Muscle of arm (tissue), 12 donors: ENCODE measurements around the gene LRRC32. TPM values are rescaled to one million over a fixed set of nuclear protein-coding genes. Genes with fewer than 3 reads are reported as not detected.

Source experiments
- DNase-seq: peaks from one replicate; pipeline ENCODE4 v3.0.0-alpha.2; 2013
- polyA plus RNA-seq, 12 donors: library from polyadenylated mRNA; unstranded; fragments of 120-200 nt; gene quantifications; one replicate each; pipeline ENCODE4 v1.2.1, GENCODE V29; 2013; ENCODE audit not compliant: insufficient read length in 12 of 12

The LRRC32 gene
- polyA plus RNA-seq, 12 donors: 21.3 to 37.5 (median 27.3) TPM; not detected in 1

GRCh38 chr11:76701294-76702040, 30.9 kb upstream of the LRRC32 start:
- no peak for DNase-seq

GRCh38 chr11:76700177-76701100, 29.9 kb upstream of the LRRC32 start:
- DNase-seq: peak; percentile 69

GRCh38 chr11:76699451-76700091, 29.0 kb upstream of the LRRC32 start:
- DNase-seq: no peak

- DNase-seq: no peak
Measured at GRCh38 chr11:76698321-76699043, 27.9 kb upstream of the LRRC32 start.

GRCh38 chr11:76696756-76697155, 26.2 kb upstream of the LRRC32 start:
- DNase-seq: no peak

GRCh38 chr11:76695771-76696170, 25.2 kb upstream of the LRRC32 start:
- DNase-seq: no peak

GRCh38 chr11:76695133-76695532, 24.6 kb upstream of the LRRC32 start:
- no peak for DNase-seq

GRCh38 chr11:76694664-76695063, 24.1 kb upstream of the LRRC32 start:
- no peak for DNase-seq

GRCh38 chr11:76693806-76694205, 23.3 kb upstream of the LRRC32 start:
- no peak for DNase-seq

- DNase-seq: no peak
Measured at GRCh38 chr11:76692956-76693355, 22.4 kb upstream of the LRRC32 start.

GRCh38 chr11:76691655-76692054, 21.1 kb upstream of the LRRC32 start:
- no peak for DNase-seq

GRCh38 chr11:76690736-76691135, 20.2 kb upstream of the LRRC32 start:
- DNase-seq: no peak

GRCh38 chr11:76689313-76690260, 19.0 kb upstream of the LRRC32 start:
- no peak for DNase-seq

GRCh38 chr11:76688146-76688545, 17.6 kb upstream of the LRRC32 start:
- no peak for DNase-seq

- no peak for DNase-seq
Measured at GRCh38 chr11:76686261-76687079, 15.9 kb upstream of the LRRC32 start.

GRCh38 chr11:76685831-76686230, 15.3 kb upstream of the LRRC32 start:
- no peak for DNase-seq

GRCh38 chr11:76685237-76685636, 14.7 kb upstream of the LRRC32 start:
- no peak for DNase-seq

GRCh38 chr11:76684516-76684915, 14.0 kb upstream of the LRRC32 start:
- no peak for DNase-seq
